GM12878 (cell line): ENCODE results near the gene YBX2. TPM values are rescaled to one million over a fixed set of nuclear protein-coding genes. Genes with fewer than 3 reads are reported as not detected.

Source experiments
- BCL11A ChIP-seq: IDR thresholded peaks from 2 replicates; pipeline ENCODE4 v1.6.1; 2011; ENCODE audit warnings: low read depth, low read length
- BHLHE40 ChIP-seq, 2 experiments: fragments of 450-650 bp in 1 of 2; IDR thresholded peaks; 2 replicates each; pipeline ENCODE4 v1.6.1; 2011 to 2017; ENCODE audit warnings: low read depth in 2 of 2, borderline replicate concordance in 1 of 2, improper control_type of control experiment in 1 of 2, low read length in 1 of 2, mild to moderate bottlenecking in 1 of 2
- BRCA1 ChIP-seq: IDR thresholded peaks from 2 replicates; pipeline ENCODE4 v1.6.1; 2011; ENCODE audit warnings: low read depth, low read length, improper control_type of control experiment
- CEBPB ChIP-seq, 2 experiments: fragments of 150-350 bp in 1 of 2; IDR thresholded peaks; 2 replicates each; pipeline ENCODE4 v1.6.1; 2012 to 2014; ENCODE audit warnings: low read depth in 2 of 2, low read length in 2 of 2, borderline replicate concordance in 1 of 2, inconsistent platforms in 1 of 2
- CHD4 ChIP-seq: fragments of 200-600 bp; sonication (generic); IDR thresholded peaks from 2 replicates; pipeline ENCODE4 v1.6.1; 2016; ENCODE audit warnings: mild to moderate bottlenecking
- DPF2 ChIP-seq: fragments of 450-650 bp; IDR thresholded peaks from 2 replicates; pipeline ENCODE4 v1.6.1; 2017; ENCODE audit warnings: mild to moderate bottlenecking
- HDAC2 ChIP-seq: fragments of 200-600 bp; sonication (generic); IDR thresholded peaks from 2 replicates; pipeline ENCODE4 v1.6.1; 2017
- HDAC6 ChIP-seq: fragments of 200-600 bp; sonication (generic); IDR thresholded peaks from one replicate; pipeline ENCODE4 v1.8.0; 2017; ENCODE audit warnings: antibody characterized with exemption; ENCODE audit not compliant: unreplicated experiment
- HDGF ChIP-seq: fragments of 450-650 bp; IDR thresholded peaks from 2 replicates; pipeline ENCODE4 v1.6.1; 2016; ENCODE audit warnings: antibody characterized with exemption
- IKZF1 ChIP-seq: fragments of 450-650 bp; conservative IDR thresholded peaks from 2 replicates; pipeline ENCODE4 v1.6.1; 2017; ENCODE audit warnings: antibody characterized with exemption, mild to moderate bottlenecking
- IKZF2 ChIP-seq, 2 experiments: fragments of 450-650 bp; IDR thresholded peaks; 2 replicates each; pipeline ENCODE4 v1.6.1; 2017; ENCODE audit warnings: mild to moderate bottlenecking in 2 of 2, moderate library complexity in 2 of 2
- KDM1A ChIP-seq: fragments of 200-600 bp; sonication (generic); IDR thresholded peaks from 2 replicates; pipeline ENCODE4 v1.6.1; 2016; ENCODE audit warnings: borderline replicate concordance
- LARP7 ChIP-seq: fragments of 450-650 bp; IDR thresholded peaks from 2 replicates; pipeline ENCODE4 v1.6.1; 2017; ENCODE audit warnings: mild to moderate bottlenecking
- MEF2A ChIP-seq: IDR thresholded peaks from 2 replicates; pipeline ENCODE4 v1.6.1; 2011; ENCODE audit warnings: low read depth, mild to moderate bottlenecking, low read length, moderate library complexity; ENCODE audit not compliant: insufficient read depth
- NR2C2 ChIP-seq: IDR thresholded peaks from 2 replicates; pipeline ENCODE4 v1.6.1; 2011; ENCODE audit warnings: borderline replicate concordance, low read depth; ENCODE audit not compliant: control insufficient read depth, insufficient read length
- RAD51 ChIP-seq: fragments of 450-650 bp; IDR thresholded peaks from 2 replicates; pipeline ENCODE4 v1.6.1; 2016; ENCODE audit warnings: moderate library complexity, mild to moderate bottlenecking, inconsistent platforms
- RBBP5 ChIP-seq: fragments of 200-600 bp; sonication (generic); conservative IDR thresholded peaks from 2 replicates; pipeline ENCODE4 v1.6.1; 2016
- RUNX3 ChIP-seq: IDR thresholded peaks from 2 replicates; pipeline ENCODE4 v1.6.1; 2012; ENCODE audit warnings: low read length, inconsistent platforms
- STAT3 ChIP-seq: IDR thresholded peaks from 2 replicates; pipeline ENCODE4 v1.6.1; 2011; ENCODE audit warnings: low read depth, low read length, improper control_type of control experiment
- SUZ12 ChIP-seq: fragments of 200-600 bp; sonication (generic); IDR thresholded peaks from one replicate; pipeline ENCODE4 v1.6.1; 2018; ENCODE audit warnings: antibody characterized with exemption, mild to moderate bottlenecking; ENCODE audit not compliant: unreplicated experiment
- TARDBP ChIP-seq: IDR thresholded peaks from 2 replicates; pipeline ENCODE4 v1.6.1; 2016; ENCODE audit warnings: borderline replicate concordance
- ZBED1 ChIP-seq: IDR thresholded peaks from 2 replicates; pipeline ENCODE4 v1.6.1; 2016; ENCODE audit warnings: borderline replicate concordance
- ZNF207 ChIP-seq: fragments of 450-650 bp; IDR thresholded peaks from 2 replicates; pipeline ENCODE4 v1.6.1; 2014; ENCODE audit warnings: antibody characterized with exemption, mild to moderate bottlenecking, borderline replicate concordance
- ZNF24 ChIP-seq: fragments of 450-650 bp; IDR thresholded peaks from 2 replicates; pipeline ENCODE4 v1.6.1; 2017; ENCODE audit warnings: antibody characterized with exemption, mild to moderate bottlenecking
- ZNF274 ChIP-seq: IDR thresholded peaks from one replicate; pipeline ENCODE4 v1.8.0; 2011; ENCODE audit not compliant: insufficient read length, insufficient read depth
- ZNF384 ChIP-seq: IDR thresholded peaks from 2 replicates; pipeline ENCODE4 v1.6.1; 2012; ENCODE audit warnings: low read depth, mild to moderate bottlenecking, low read length, improper control_type of control experiment, borderline replicate concordance
- polyA plus RNA-seq, 11 experiments: library from polyadenylated mRNA; depleted of rRNA in 4 of 11; unstranded in 6 of 11; stranded (reverse) in 5 of 11; fragments of >200 nt; fragmentation: Nextera tagmentation in 4 of 11; fragmentation: Illumina TruSeq in 1 of 11; extraction: Ambion mirVana in 4 of 11; extraction: Trizol in 1 of 11; gene quantifications; 1 replicate in 1 of 11; 2 replicates in 10 of 11; pipeline versions ENCODE4 v1.2.1 to v1.2.3, GENCODE V29; 2011 to 2016; ENCODE audit warnings: inconsistent platforms in 2 of 11, missing spikeins in 2 of 11, low read depth in 1 of 11
- total RNA-seq, 4 experiments: library from RNA; depleted of rRNA in 3 of 4; stranded (reverse); fragments of >200 nt in 3 of 4; fragmentation: Illumina TruSeq in 1 of 4; extraction: Trizol in 1 of 4; gene quantifications; 2 replicates each; pipeline versions ENCODE4 v1.2.1 to v1.2.3, GENCODE V29; 2013 to 2021
- TF ChIP-seq, protein P1 (sequence below): fragments of 450-650 bp; IDR thresholded peaks from 2 replicates; pipeline ENCODE4 v1.6.1; 2017; ENCODE audit warnings: mild to moderate bottlenecking, moderate library complexity
- TF ChIP-seq, protein P2 (sequence below): fragments of 450-650 bp; IDR thresholded peaks from 2 replicates; pipeline ENCODE4 v1.6.1; 2017; ENCODE audit warnings: mild to moderate bottlenecking

The YBX2 gene
- total and polyA plus RNA-seq, 10 of the 15 experiments (the other 5 are each of a cell fraction or from before 2014, with no cell fraction given) = not detected

DNA sequence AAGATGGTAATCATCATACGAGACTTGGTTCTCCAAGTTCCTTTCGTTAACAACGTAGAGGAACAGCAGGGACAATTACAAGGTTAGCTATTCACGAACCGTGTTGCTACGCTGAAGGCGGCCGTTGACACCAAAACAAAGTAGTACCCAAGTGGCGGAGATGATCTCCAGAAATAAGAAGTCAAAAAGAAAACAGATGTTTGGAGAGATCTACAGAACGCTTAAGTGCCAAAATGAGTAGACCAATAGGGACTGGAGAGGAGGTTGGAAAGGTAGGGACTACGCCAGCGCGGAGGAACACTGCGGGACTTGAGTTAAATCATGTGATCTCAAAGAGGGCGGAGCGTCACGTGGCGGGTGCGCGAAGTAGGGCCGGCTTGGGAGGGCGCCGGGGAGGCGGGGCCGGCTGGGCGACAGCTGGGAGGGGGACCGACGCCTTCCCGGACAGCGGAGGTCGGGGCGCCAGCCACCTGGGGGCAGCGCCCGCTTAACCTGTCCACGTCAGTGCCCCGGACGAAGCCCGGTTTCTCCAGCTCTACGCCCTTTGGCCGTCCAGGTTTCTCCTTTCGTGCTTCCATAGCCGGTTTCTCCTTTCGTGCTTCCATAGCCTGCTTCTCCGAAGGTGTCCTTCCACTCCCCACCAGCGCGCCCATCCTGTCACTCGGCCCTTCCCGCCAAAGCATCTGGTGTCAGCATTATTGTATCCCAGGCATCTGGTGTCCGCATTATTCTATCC, 51.6 kb downstream of the YBX2 start (continued):
- TF ChIP-seq HDAC2 (no peak), RBBP5 (no peak), RAD51 (peak; percentile 99), LARP7 (peak; percentile 64), TARDBP (peak; percentile 98), BCL11A (0 out of 2 replicates have a peak, but pooled peaks have one; percentile 26), IKZF2 (IDR thresholded peaks at IDR 0.05) (peak; percentile 45 to 57; a peak in 3 of 4 replicates), ZNF24 (peak; percentile 37; the same call in 1 of the 2 replicates), ZNF207 (0 out of 2 replicates have a peak, but pooled peaks have one; percentile 72), ZNF384 (no peak), RUNX3 (peak; percentile 90), BRCA1 (no peak), NR2C2 (no peak), HDAC6 (no peak), BHLHE40 (IDR thresholded peaks at IDR 0.05; ENCODE audit: borderline replicate concordance in 1 of 2, low read depth in 2 of 2, low read length in 1 of 2) (peak; percentile 95 to 97), HDGF (peak; percentile 26; the same call in 1 of the 2 replicates), CEBPB (IDR thresholded peaks at IDR 0.05; ENCODE audit: borderline replicate concordance in 1 of 2, low read depth in 2 of 2, low read length in 2 of 2) (no peak), DPF2 (peak; percentile 55; the same call in 1 of the 2 replicates), ZBED1 (peak; percentile 73; the same call in 1 of the 2 replicates), SUZ12 (no peak), CHD4 (no peak), IKZF1 (peak; percentile 62), MEF2A (peak; percentile 44; the same call in 1 of the 2 replicates), ZNF274 (no peak), STAT3 (no peak), KDM1A (no peak)
- TF ChIP-seq, protein P1, sequence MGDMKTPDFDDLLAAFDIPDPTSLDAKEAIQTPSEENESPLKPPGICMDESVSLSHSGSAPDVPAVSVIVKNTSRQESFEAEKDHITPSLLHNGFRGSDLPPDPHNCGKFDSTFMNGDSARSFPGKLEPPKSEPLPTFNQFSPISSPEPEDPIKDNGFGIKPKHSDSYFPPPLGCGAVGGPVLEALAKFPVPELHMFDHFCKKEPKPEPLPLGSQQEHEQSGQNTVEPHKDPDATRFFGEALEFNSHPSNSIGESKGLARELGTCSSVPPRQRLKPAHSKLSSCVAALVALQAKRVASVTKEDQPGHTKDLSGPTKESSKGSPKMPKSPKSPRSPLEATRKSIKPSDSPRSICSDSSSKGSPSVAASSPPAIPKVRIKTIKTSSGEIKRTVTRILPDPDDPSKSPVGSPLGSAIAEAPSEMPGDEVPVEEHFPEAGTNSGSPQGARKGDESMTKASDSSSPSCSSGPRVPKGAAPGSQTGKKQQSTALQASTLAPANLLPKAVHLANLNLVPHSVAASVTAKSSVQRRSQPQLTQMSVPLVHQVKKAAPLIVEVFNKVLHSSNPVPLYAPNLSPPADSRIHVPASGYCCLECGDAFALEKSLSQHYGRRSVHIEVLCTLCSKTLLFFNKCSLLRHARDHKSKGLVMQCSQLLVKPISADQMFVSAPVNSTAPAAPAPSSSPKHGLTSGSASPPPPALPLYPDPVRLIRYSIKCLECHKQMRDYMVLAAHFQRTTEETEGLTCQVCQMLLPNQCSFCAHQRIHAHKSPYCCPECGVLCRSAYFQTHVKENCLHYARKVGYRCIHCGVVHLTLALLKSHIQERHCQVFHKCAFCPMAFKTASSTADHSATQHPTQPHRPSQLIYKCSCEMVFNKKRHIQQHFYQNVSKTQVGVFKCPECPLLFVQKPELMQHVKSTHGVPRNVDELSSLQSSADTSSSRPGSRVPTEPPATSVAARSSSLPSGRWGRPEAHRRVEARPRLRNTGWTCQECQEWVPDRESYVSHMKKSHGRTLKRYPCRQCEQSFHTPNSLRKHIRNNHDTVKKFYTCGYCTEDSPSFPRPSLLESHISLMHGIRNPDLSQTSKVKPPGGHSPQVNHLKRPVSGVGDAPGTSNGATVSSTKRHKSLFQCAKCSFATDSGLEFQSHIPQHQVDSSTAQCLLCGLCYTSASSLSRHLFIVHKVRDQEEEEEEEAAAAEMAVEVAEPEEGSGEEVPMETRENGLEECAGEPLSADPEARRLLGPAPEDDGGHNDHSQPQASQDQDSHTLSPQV = no peak
- TF ChIP-seq, protein P2, sequence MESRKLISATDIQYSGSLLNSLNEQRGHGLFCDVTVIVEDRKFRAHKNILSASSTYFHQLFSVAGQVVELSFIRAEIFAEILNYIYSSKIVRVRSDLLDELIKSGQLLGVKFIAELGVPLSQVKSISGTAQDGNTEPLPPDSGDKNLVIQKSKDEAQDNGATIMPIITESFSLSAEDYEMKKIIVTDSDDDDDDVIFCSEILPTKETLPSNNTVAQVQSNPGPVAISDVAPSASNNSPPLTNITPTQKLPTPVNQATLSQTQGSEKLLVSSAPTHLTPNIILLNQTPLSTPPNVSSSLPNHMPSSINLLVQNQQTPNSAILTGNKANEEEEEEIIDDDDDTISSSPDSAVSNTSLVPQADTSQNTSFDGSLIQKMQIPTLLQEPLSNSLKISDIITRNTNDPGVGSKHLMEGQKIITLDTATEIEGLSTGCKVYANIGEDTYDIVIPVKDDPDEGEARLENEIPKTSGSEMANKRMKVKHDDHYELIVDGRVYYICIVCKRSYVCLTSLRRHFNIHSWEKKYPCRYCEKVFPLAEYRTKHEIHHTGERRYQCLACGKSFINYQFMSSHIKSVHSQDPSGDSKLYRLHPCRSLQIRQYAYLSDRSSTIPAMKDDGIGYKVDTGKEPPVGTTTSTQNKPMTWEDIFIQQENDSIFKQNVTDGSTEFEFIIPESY = 0 out of 2 replicates have a peak, but pooled peaks have one; percentile 40
